Fibroblast of mammary gland (primary cell): ENCODE data around the gene CBX6.
"Not testable (repeated sequence)": the region's sequence is repeated elsewhere in the genome, so short reads cannot be mapped to it uniquely, and the experiment has no call there.

Experiments used
- DNase-seq: peaks from one replicate; pipeline ENCODE4 v3.0.0-alpha.2; 2010; ENCODE audit warnings: low read depth
- H3K4me3 ChIP-seq: 2 replicates; pipeline ENCODE4 v1.5.1; 2011; ENCODE audit warnings: low read depth, mild to moderate bottlenecking, low read length, moderate library complexity; ENCODE audit not compliant: control insufficient read depth
- TF ChIP-seq, protein P1 (sequence below): conservative IDR thresholded peaks from 2 replicates; pipeline ENCODE4 v1.5.1; 2011; ENCODE audit warnings: low read depth, low read length, inconsistent platforms; ENCODE audit not compliant: control insufficient read depth, insufficient read depth

Gene CBX6

DNA sequence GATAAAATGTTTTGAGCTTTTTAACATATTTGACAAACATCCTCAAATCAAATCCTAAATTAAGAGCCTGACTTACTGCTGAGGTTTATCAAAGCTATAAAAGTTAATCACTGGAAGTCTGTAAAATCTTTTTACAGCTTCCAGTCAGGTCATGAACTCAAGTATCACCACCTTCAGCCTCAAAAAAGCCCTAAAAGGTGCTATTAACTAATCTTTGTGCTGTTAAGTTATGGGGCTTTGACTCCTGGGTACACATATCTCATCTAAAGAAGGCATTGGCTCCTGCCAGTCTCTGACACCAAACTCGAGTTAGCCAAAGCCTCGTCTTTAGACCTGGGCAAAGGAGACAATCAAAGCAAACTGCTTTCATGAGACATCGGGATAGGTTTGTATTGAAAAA, 34.0 kb upstream of the CBX6 start:
- TF ChIP-seq, protein P1, sequence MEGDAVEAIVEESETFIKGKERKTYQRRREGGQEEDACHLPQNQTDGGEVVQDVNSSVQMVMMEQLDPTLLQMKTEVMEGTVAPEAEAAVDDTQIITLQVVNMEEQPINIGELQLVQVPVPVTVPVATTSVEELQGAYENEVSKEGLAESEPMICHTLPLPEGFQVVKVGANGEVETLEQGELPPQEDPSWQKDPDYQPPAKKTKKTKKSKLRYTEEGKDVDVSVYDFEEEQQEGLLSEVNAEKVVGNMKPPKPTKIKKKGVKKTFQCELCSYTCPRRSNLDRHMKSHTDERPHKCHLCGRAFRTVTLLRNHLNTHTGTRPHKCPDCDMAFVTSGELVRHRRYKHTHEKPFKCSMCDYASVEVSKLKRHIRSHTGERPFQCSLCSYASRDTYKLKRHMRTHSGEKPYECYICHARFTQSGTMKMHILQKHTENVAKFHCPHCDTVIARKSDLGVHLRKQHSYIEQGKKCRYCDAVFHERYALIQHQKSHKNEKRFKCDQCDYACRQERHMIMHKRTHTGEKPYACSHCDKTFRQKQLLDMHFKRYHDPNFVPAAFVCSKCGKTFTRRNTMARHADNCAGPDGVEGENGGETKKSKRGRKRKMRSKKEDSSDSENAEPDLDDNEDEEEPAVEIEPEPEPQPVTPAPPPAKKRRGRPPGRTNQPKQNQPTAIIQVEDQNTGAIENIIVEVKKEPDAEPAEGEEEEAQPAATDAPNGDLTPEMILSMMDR = no peak
- DNase-seq = no peak
- H3K4me3 ChIP-seq = no peak overlapping the region

DNA sequence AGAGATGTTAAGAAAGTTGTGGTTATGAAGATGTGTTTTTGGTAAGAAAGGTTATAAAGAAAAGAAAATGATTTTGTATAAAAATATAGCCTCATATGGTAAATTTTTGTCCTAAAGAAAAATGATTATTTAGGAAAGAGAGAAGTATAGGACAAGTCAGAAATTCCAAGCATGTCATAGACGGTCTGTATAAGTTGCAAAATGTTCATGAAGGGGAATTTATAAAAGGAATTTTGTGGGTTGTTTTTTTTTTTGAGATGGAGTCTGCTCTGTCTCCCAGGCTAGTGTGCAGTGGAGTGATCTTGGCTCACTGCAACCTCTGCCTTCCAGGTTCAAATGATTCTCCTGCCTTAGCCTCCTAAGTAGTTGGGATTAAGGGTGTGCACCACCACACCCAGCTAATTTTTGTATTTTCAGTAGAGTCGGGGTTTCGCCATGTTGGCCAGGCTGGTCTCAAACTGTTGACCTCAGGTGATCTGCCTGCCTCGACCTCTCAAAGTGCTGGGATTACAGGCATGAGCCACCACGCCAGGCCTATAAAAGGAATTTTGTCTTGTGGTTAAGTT, 32.1 kb upstream of the CBX6 start:
- DNase-seq = peak; percentile 19
- H3K4me3 ChIP-seq = not testable (repeated sequence)

DNA sequence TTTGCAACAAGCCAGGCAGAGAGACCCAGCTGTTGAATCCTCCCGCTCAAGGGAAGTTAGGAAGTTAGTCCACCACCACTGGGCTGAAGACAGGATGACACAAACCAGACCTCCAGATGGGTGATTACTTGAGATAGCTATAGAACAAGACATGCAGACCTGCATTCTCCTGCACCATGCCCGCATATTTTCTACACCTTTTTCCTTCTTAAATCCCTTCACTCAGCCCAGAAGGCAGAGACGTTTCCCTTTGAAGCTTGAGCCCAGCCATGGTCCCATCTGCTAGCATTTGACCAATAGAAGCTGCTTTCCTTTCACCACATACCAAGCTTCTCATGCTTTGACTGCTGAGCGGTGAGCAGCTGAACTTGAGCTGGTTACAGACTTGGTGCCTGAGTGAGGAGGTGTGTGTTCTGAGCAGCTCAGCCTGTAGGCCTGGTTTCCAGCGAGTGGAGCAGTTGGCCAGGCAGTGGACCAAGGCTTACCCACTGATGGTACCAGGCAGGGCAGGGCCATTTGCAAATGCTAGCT, 29.2 kb upstream of the CBX6 start:
- no peak for DNase-seq
- no peak overlapping the region for H3K4me3 ChIP-seq
- TF ChIP-seq, protein P1 = no peak

DNA sequence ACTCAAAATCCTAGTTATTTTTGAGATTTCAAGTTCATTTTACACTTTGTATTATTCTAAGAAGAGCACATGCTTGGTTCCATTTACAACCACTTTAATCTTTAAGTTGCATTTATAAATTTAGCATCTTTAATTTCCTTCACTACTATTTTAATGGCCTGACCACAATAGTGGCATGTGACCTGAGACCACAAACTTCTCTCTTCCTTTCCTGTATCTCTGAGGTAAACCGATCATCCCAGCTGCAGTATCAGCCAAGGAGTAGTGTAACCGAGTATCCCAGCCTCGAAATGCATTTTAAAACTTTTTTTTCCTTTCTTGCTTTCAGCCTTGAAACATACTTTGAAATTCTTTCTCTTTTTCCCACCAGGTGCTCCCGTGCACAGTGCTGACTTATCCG, 28.7 kb upstream of the CBX6 start:
- DNase-seq = no peak
- TF ChIP-seq, protein P1 = no peak
- no peak overlapping the region for H3K4me3 ChIP-seq

DNA sequence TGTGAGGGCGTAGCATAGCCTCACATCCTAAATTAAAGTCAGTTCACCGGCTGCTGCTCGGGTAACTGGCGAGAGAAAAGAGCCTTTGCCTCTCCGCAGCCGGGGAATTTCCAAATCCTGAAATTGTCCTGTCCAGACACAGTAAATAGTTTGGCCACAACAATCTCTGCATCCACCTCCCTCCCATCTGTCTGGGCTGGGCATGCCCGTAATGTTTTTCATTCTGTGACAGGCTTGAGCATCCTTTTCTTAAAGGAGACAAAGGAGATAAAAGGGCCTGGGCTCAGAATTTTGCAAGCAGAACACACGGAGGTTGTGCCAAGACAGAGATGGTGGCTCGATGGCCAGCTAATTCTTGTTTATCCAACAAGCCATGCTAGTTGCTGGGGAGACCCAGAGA, 19.2 kb upstream of the CBX6 start:
- H3K4me3 ChIP-seq = no peak overlapping the region
- TF ChIP-seq, protein P1 = no peak

DNA sequence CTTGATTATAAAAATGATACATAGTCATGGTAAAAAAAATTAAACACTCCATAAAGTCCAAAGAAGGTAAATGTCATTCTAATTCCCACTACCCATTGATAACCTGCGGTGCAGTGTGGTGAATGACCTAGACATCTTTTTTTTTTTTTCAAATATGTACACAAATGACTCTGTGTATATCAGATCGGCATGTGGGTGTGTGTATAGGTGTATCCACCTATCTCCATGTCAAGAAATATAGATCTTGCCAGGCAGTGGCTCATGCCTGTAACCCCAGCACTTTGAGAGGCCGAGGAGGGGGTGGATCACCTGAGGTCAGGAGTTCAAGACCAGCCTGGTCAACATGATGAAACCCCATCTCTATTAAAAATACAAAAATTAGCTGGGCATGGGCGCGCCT, 18.4 kb upstream of the CBX6 start:
- TF ChIP-seq, protein P1 = no peak
- H3K4me3 ChIP-seq = no peak overlapping the region
- no peak for DNase-seq

More for the DNA sequence above, 19.2 kb upstream of the CBX6 start:
- no peak for DNase-seq

DNA sequence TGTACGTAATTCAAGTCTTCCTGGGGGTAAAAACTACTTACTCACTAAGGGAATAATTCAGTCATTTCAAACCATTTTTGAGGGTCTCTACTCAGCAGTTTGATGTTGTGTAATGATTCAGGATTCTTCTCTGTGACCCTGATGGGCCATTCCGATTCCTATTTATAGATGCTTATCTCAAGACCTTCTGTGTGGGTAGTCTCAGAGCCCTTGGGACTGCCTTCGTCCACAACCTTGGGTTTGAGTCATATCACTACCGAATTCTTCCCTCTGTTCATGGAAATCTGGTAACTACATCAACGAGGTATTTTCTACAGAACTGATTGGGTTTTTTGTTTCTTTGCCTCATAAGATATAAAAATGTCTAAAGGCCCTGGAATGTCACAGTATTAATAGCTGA, 14.3 kb upstream of the CBX6 start:
- DNase-seq = no peak
- TF ChIP-seq, protein P1 = no peak
- H3K4me3 ChIP-seq = no peak overlapping the region
